ENCODE measurements around the gene CEND1. TPM values are rescaled to one million over a fixed set of nuclear protein-coding genes. Genes with fewer than 3 reads are reported as not detected.

CEND1 gene
- total and polyA plus RNA-seq, 2 of the 13 experiments (the other 11 are each of a cell fraction or from before 2014, with no cell fraction given): not detected

DNA sequence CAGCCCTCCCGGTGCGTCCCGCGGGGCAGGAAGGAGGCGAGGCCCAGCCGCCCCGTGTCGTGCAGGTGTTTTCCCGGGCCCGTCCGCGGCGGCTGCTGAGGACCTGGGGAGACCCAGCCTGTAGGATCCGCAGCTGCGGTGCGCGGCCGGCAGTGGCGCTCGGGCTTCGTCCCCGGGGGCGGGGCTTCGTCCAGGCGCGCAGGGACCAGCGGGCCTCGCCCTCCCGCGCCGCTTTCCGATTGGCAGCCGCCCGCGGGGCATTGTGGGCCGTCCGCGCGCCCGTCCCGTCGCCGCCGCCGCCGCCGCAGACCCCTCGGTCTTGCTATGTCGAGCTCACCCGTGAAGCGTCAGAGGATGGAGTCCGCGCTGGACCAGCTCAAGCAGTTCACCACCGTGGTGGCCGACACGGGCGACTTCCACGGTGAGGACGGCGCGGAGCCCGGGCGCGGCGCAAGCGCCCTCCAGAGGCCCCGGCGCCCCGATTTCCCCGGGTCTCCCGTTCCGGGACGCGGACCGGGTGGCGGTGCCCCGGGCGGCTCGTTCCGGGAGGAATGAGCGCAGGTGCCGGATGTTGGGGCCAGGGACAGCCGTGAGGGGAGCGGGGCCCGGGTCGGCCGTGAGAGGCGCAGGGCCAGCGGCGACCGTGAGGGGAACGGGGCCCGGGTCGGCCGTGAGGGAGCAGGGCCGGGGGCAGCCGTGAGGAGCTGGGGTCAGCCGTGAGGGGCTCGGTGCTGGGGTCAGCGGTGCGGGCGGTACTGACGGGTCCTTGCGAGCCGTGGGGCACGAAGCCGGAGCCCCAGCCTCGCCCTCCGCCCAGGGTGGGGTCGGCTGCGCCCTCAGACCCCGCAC lies 42.5 kb downstream of the CEND1 start, which contains the start of gene TALDO1 (continued):
- TF ChIP-seq MAX (IDR thresholded peaks at IDR 0.05): peak; percentile 87
- no peak for TF ChIP-seq SP140L (CRISPR knock-in tag; IDR thresholded peaks at IDR 0.05; ENCODE audit: borderline replicate concordance)
- no peak for TF ChIP-seq ZNF180 (CRISPR knock-in tag; IDR thresholded peaks at IDR 0.05; ENCODE audit: borderline replicate concordance, low read depth)
- 0 out of 2 replicates have a peak, but pooled peaks have one; percentile 26 for TF ChIP-seq ZNF546 (CRISPR knock-in tag; conservative IDR thresholded peaks at IDR 0.05)
- no peak for TF ChIP-seq DPF2 (CRISPR knock-in tag; IDR thresholded peaks at IDR 0.05; ENCODE audit: borderline replicate concordance, low read depth)
- TF ChIP-seq ZNF367 (CRISPR knock-in tag; IDR thresholded peaks at IDR 0.05; ENCODE audit: borderline replicate concordance): no peak
- no peak for TF ChIP-seq CBFB (CRISPR knock-in tag; IDR thresholded peaks at IDR 0.05)
- TF ChIP-seq KLF16 (CRISPR knock-in tag; IDR thresholded peaks at IDR 0.05): peak in 1 of 2 experiments; percentile 20; a peak in 1 of 4 replicates
- TF ChIP-seq NFIC (IDR thresholded peaks at IDR 0.05; ENCODE audit: low read length): no peak
- TF ChIP-seq ZNF652 (CRISPR knock-in tag; IDR thresholded peaks at IDR 0.05; ENCODE audit: borderline replicate concordance, low read depth): no peak
- TF ChIP-seq ZNF562 (CRISPR knock-in tag; IDR thresholded peaks at IDR 0.05; ENCODE audit: borderline replicate concordance): no peak
- no peak for TF ChIP-seq AGO1 (IDR thresholded peaks at IDR 0.05; ENCODE audit: low read depth, low read length, poor library complexity, severe bottlenecking)
- TF ChIP-seq TRIM24 (CRISPR knock-in tag; IDR thresholded peaks at IDR 0.05): no peak
- peak; percentile 73 for TF ChIP-seq ZNF724P (CRISPR knock-in tag; IDR thresholded peaks at IDR 0.05; ENCODE audit: borderline replicate concordance)
- TF ChIP-seq, protein P1, sequence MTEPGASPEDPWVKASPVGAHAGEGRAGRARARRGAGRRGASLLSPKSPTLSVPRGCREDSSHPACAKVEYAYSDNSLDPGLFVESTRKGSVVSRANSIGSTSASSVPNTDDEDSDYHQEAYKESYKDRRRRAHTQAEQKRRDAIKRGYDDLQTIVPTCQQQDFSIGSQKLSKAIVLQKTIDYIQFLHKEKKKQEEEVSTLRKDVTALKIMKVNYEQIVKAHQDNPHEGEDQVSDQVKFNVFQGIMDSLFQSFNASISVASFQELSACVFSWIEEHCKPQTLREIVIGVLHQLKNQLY (CRISPR knock-in tag; IDR thresholded peaks at IDR 0.05): no peak
- 0 out of 2 replicates have a peak, but pooled peaks have one; percentile 39 for TF ChIP-seq ZNF589 (CRISPR knock-in tag; conservative IDR thresholded peaks at IDR 0.05)
- TF ChIP-seq ZNF691 (CRISPR knock-in tag; IDR thresholded peaks at IDR 0.05; ENCODE audit: borderline replicate concordance, low read depth): peak; percentile 37; the same call in 1 of the 2 replicates
- TF ChIP-seq, protein P2, sequence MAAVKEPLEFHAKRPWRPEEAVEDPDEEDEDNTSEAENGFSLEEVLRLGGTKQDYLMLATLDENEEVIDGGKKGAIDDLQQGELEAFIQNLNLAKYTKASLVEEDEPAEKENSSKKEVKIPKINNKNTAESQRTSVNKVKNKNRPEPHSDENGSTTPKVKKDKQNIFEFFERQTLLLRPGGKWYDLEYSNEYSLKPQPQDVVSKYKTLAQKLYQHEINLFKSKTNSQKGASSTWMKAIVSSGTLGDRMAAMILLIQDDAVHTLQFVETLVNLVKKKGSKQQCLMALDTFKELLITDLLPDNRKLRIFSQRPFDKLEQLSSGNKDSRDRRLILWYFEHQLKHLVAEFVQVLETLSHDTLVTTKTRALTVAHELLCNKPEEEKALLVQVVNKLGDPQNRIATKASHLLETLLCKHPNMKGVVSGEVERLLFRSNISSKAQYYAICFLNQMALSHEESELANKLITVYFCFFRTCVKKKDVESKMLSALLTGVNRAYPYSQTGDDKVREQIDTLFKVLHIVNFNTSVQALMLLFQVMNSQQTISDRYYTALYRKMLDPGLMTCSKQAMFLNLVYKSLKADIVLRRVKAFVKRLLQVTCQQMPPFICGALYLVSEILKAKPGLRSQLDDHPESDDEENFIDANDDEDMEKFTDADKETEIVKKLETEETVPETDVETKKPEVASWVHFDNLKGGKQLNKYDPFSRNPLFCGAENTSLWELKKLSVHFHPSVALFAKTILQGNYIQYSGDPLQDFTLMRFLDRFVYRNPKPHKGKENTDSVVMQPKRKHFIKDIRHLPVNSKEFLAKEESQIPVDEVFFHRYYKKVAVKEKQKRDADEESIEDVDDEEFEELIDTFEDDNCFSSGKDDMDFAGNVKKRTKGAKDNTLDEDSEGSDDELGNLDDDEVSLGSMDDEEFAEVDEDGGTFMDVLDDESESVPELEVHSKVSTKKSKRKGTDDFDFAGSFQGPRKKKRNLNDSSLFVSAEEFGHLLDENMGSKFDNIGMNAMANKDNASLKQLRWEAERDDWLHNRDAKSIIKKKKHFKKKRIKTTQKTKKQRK (IDR thresholded peaks at IDR 0.05; ENCODE audit: low read length): no peak
- TF ChIP-seq IKZF4 (CRISPR knock-in tag; IDR thresholded peaks at IDR 0.05; ENCODE audit: borderline replicate concordance, low read depth, not compliant biosample characterization): peak; percentile 67
- TF ChIP-seq FOXO1 (CRISPR knock-in tag; IDR thresholded peaks at IDR 0.05): no peak
- no peak for TF ChIP-seq PRPF4 (IDR thresholded peaks at IDR 0.05; ENCODE audit: low read depth, low read length, poor library complexity, severe bottlenecking)
- no peak for TF ChIP-seq SMARCE1 (IDR thresholded peaks at IDR 0.05; ENCODE audit: borderline replicate concordance)
- TF ChIP-seq, protein P3, sequence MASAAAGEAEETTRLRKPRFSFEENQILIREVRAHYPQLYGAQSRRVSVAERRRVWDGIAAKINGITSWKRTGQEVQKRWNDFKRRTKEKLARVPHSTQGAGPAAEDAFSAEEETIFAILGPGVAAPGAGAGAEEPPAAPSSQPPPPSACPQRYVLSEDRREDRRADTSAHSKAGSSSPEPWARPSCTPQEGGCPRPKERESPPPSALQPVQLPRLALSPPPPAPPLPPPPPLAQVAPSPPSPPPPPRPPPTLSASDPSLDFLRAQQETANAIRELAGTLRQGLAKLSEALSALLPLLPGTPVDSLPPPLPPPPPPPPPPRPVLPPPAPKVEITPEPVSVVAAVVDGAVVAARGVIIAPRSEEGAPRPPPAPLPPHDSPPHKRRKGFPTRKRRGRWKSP (CRISPR knock-in tag; IDR thresholded peaks at IDR 0.05): no peak
- TF ChIP-seq EED (CRISPR knock-in tag; IDR thresholded peaks at IDR 0.05): 0 out of 2 replicates have a peak, but pooled peaks have one; percentile 67

Measured in HepG2 (cell line).